ENCODE data around the gene FGFR3.

The FGFR3 gene

DNA sequence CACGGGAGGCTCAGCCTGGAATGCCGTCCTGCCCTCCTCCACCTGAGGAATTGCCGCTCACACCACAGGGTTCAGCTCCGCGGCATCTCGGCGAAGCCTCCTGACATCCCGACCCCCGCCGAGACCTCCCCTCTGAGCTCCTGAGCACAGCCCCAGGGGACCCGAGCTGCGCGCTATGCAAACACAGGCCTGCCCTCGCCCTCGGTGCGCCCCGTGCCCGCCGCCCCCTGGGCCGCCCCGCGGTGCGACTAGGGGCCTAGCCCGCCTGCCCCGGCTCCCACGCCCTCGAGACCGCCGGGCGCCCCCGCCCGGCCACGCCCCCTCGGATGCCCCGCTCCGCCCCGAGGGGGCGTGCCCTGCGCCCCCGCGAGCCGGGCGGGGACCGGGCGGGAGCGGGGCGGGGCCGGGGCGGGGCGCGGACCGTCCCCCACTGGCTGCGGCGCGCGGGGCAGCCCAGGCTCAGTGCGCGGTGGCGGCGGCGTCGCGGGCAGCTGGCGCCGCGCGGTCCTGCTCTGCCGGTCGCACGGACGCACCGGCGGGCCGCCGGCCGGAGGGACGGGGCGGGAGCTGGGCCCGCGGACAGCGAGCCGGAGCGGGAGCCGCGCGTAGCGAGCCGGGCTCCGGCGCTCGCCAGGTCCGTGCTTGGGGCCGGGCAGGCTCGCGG, at the start of gene FGFR3:
Gene FGFR3 (plus strand): TSS at position 462 of the 664 bp plus-strand sequence. CDS start 642 bp downstream, outside the sequence.
- TF ChIP-seq, protein P1, sequence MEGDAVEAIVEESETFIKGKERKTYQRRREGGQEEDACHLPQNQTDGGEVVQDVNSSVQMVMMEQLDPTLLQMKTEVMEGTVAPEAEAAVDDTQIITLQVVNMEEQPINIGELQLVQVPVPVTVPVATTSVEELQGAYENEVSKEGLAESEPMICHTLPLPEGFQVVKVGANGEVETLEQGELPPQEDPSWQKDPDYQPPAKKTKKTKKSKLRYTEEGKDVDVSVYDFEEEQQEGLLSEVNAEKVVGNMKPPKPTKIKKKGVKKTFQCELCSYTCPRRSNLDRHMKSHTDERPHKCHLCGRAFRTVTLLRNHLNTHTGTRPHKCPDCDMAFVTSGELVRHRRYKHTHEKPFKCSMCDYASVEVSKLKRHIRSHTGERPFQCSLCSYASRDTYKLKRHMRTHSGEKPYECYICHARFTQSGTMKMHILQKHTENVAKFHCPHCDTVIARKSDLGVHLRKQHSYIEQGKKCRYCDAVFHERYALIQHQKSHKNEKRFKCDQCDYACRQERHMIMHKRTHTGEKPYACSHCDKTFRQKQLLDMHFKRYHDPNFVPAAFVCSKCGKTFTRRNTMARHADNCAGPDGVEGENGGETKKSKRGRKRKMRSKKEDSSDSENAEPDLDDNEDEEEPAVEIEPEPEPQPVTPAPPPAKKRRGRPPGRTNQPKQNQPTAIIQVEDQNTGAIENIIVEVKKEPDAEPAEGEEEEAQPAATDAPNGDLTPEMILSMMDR (IDR thresholded peaks at IDR 0.05) = no peak
- Histone ChIP-seq H3K27ac (peak within 1 kb of the TSS in 1 of 2 donors; percentile 56), H3K4me3 (peak within 1 kb of the TSS; percentile 85)
- DNase-seq (ENCODE audit: low spot score) = no peak

DNA sequence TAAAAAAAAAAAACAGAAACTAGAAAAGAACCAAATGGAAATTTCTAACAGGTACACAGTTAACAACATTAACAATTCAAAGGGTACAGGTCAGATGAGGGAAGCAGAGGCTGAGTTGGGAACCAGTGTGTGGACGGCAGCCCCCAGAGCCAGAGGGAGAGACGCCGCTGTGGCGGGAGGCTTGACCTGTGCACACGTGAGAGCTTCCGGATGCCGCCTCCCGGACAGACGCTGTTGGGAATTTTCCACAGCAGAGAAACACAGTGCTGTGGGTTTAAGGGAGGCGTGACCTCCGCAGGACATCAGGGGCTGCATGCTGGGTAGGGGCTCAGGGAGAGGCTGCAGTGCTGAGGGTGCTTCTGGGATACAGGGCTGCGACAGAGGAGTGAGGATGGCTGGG, 49.5 kb upstream of the FGFR3 start:
- TF ChIP-seq, protein P1 (IDR thresholded peaks at IDR 0.05) = no peak
- no peak for DNase-seq (ENCODE audit: low spot score)
- Histone ChIP-seq H3K4me3 (no peak overlapping the region), H3K27ac (no peak overlapping the region)

DNA sequence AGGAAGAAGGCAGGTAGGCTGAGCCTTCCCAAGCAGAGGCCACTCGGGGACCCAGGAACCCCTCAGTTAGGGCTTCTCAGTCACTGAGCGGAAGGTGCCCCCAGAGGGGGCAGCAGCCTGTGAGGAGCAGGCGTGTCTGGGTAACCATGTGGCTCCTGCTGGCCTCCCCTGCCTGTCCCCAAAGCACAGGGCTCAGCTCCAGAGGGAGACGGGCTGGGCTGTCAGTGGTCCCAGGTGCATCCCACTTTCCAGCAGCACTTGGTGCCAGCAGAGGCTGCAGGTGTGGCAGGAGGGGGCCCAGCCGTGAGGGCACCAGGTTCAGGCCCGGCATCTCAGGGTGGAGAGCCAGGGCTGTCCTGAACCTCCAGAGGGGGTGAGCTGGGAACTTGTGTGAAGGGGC, 49.1 kb upstream of the FGFR3 start:
- DNase-seq (ENCODE audit: low spot score) = no peak
- Histone ChIP-seq H3K27ac (no peak overlapping the region), H3K4me3 (no peak overlapping the region)
- TF ChIP-seq, protein P1 (IDR thresholded peaks at IDR 0.05) = no peak

DNA sequence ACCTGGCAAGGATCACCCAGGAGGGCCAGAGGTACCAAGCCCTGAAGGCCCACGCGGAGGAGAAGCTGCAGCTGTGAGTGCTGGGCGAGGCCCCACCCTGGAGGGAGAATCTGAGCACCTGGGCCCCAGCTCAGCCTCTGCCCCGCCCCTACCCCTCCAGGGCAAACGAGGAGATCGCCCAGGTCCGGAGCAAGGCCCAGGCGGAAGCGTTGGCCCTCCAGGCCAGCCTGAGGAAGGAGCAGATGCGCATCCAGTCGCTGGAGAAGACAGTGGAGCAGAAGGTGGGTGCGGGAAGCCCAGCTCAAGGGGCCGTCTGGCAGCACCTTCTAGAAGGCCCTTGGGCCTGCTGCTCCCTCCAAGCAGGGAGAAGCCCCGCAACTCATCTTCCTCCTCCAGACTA, 48.5 kb upstream of the FGFR3 start:
- no peak overlapping the region for H3K27ac ChIP-seq
- H3K4me3 ChIP-seq = no peak overlapping the region
- TF ChIP-seq, protein P1 (IDR thresholded peaks at IDR 0.05) = no peak
- no peak for DNase-seq (ENCODE audit: low spot score)

DNA sequence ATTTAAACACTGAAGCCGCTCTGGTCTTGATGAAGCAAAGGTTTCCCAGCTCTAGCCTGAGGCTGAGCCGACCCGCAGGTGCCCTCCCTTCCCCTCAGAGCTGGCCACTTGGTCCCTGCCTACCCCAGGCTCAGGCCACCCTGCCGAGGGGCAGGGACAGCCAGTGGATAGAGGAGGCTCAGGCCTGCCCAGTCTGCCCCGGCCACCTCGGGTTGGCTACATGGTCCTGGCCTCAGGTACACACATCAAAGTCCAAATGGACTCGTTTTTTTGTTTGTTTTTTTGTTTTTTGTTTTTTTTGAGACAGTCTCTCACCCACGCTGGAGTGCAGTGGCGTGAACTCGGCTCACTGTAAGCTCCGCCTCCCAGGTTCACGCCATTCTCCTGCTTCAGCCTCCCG, 47.9 kb upstream of the FGFR3 start:
- Histone ChIP-seq H3K4me3 (no peak overlapping the region), H3K27ac (no peak overlapping the region)
- TF ChIP-seq, protein P1 (IDR thresholded peaks at IDR 0.05) = no peak
- no peak for DNase-seq (ENCODE audit: low spot score)

DNA sequence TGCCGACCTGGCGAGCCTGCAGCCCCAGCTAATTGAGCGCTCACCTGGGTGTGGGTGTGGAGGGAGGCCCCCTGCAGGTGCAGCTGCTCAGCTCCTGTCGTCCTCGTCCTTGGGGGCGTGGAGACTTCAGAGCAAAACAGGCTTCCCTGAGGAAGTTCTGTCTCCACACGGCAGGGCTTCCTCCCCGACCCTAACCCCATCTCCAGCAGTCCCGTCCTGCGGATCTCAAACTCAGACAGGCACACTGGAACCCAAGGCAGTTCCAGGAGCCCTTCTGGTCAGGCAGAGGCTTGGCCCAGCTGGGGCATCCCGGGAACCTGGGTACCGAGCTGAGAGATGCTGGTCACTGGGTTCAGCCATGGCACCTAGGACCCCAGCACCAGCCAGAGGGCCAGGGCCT, 47.4 kb upstream of the FGFR3 start:
- Histone ChIP-seq H3K4me3 (no peak overlapping the region), H3K27ac (no peak overlapping the region)
- TF ChIP-seq, protein P1 (IDR thresholded peaks at IDR 0.05) = no peak
- DNase-seq (ENCODE audit: low spot score) = no peak

DNA sequence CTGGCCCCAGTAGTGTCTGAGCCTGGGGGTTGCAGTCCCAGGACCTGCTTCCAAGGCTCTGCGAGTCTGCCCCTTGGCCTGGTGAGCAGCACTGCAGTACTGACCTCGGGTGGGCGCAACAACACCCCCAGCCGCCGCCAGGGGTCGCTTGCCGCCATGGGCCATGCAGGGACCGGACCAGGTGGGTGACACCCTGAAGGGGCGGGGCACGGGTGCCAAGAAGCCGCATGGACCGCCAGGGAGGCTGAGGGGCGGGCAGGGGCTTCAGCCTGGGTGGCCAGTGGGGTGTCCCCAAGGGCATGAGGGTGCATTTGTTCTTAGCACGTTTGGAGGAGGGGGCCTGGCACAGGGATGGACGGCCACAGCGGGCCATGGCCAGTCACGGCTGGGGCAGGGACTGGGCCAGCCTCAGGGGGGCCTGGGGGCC, 46.8 kb upstream of the FGFR3 start:
- TF ChIP-seq, protein P1 (IDR thresholded peaks at IDR 0.05) = peak; percentile 55
- H3K27ac ChIP-seq = no peak overlapping the region
- H3K4me3 ChIP-seq = no peak overlapping the region
- DNase-seq (ENCODE audit: low spot score) = no peak

Measured in coronary artery (tissue), 2 donors.